Measurements from ENCODE around the gene RPS6KC1. TPM values are rescaled to one million over a fixed set of nuclear protein-coding genes. Genes with fewer than 3 reads are reported as not detected.

RPS6KC1 gene
- total RNA-seq, 2 donors from 2014 or later, result 20.7 to 34.1 TPM

DNA sequence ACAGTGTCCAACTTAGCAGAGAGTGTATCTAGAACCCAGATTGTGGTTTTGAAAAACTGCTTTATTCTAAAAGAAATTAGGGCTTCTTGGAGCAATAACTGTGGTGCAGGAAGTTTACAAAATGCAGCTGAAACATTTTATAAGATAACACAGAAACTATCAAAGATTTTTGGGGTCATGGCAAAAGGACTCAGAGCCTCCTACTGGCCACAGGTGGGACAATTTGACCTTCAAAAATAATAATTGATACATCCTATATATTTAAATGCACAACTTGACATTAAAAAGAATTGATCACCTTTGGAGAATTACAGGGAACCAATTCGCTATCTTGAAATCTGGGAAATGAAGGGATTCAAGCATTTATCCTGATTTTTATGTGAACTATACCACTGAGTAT, 235.2 kb downstream of the RPS6KC1 start:
- no peaks in the 10 kb centered on the region for H3K27me3 ChIP-seq (replicated peaks; ENCODE audit: insufficient read depth)
- ATAC-seq (ENCODE audit: insufficient number of reproducible peaks, low FRiP score, low read depth), result no peak
- H3K4me3 ChIP-seq, result no peak overlapping the region
- peaks cover 9% of the 10 kb centered on the region for H3K9me3 ChIP-seq
- H3K4me1 ChIP-seq (ENCODE audit: control insufficient read depth in 1 of 2, low read depth in 2 of 2), result no peaks in the 10 kb centered on the region
- no peak overlapping the region for H3K27ac ChIP-seq
- TF ChIP-seq, protein P1, sequence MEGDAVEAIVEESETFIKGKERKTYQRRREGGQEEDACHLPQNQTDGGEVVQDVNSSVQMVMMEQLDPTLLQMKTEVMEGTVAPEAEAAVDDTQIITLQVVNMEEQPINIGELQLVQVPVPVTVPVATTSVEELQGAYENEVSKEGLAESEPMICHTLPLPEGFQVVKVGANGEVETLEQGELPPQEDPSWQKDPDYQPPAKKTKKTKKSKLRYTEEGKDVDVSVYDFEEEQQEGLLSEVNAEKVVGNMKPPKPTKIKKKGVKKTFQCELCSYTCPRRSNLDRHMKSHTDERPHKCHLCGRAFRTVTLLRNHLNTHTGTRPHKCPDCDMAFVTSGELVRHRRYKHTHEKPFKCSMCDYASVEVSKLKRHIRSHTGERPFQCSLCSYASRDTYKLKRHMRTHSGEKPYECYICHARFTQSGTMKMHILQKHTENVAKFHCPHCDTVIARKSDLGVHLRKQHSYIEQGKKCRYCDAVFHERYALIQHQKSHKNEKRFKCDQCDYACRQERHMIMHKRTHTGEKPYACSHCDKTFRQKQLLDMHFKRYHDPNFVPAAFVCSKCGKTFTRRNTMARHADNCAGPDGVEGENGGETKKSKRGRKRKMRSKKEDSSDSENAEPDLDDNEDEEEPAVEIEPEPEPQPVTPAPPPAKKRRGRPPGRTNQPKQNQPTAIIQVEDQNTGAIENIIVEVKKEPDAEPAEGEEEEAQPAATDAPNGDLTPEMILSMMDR (IDR thresholded peaks at IDR 0.05), result no peak
- no peaks in the 10 kb centered on the region for H3K36me3 ChIP-seq
- DNase-seq (ENCODE audit: low spot score), result no peak

GRCh38 chr1:213287987-213288386, 236.9 kb downstream of the RPS6KC1 start:
- Histone ChIP-seq H3K4me1 (ENCODE audit: control insufficient read depth in 1 of 2, low read depth in 2 of 2) (no peaks in the 10 kb centered on the region), H3K27ac (no peak overlapping the region), H3K27me3 (replicated peaks; ENCODE audit: insufficient read depth) (no peaks in the 10 kb centered on the region), H3K9me3 (peaks cover 9% of the 10 kb centered on the region), H3K4me3 (no peak overlapping the region), H3K36me3 (no peaks in the 10 kb centered on the region)
- no peak for DNase-seq (ENCODE audit: low spot score)
- TF ChIP-seq, protein P1 (IDR thresholded peaks at IDR 0.05), result no peak
- no peak for ATAC-seq (ENCODE audit: insufficient number of reproducible peaks, low FRiP score, low read depth)

DNA sequence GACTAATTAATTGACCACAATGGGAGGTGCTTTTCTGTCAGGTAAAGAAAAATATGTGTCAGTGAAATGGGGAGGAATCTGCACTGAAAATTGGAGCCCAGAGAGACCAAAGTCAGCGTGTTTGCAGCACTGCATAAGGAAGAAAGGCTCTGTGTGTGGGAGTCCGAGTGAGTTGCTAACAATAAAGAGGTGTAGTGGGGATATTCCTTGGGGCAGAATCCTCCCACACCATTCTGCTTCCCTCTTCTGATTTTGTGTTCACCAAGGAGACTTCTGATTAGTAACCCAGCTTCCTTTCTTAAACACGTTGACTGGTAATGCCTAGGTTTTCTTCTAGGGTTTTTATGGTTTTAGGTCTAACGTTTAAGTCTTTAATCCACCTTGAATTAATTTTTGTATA, 240.5 kb downstream of the RPS6KC1 start:
- TF ChIP-seq, protein P1 (IDR thresholded peaks at IDR 0.05), result no peak
- Histone ChIP-seq H3K4me3 (no peak overlapping the region), H3K4me1 (ENCODE audit: control insufficient read depth in 1 of 2, low read depth in 2 of 2) (no peaks in the 10 kb centered on the region), H3K9me3 (no peaks in the 10 kb centered on the region), H3K36me3 (no peaks in the 10 kb centered on the region), H3K27me3 (replicated peaks; ENCODE audit: insufficient read depth) (no peaks in the 10 kb centered on the region), H3K27ac (no peak overlapping the region)
- ATAC-seq (ENCODE audit: insufficient number of reproducible peaks, low FRiP score, low read depth) (no peak), DNase-seq (ENCODE audit: low spot score) (no peak)

- TF ChIP-seq, protein P1 (IDR thresholded peaks at IDR 0.05), result no peak
- Histone ChIP-seq H3K9me3 (peaks cover 3% of the 10 kb centered on the region), H3K4me3 (no peak overlapping the region), H3K27me3 (replicated peaks; ENCODE audit: insufficient read depth) (no peaks in the 10 kb centered on the region), H3K27ac (no peak overlapping the region), H3K36me3 (no peaks in the 10 kb centered on the region), H3K4me1 (ENCODE audit: control insufficient read depth in 1 of 2, low read depth in 2 of 2) (no peaks in the 10 kb centered on the region)
- no peak for DNase-seq (ENCODE audit: low spot score)
- no peak for ATAC-seq (ENCODE audit: insufficient number of reproducible peaks, low FRiP score, low read depth)
Observed at GRCh38 chr1:213292614-213293013, 241.6 kb downstream of the RPS6KC1 start.

- Histone ChIP-seq H3K36me3 (no peaks in the 10 kb centered on the region), H3K9me3 (peaks cover 3% of the 10 kb centered on the region), H3K4me1 (ENCODE audit: control insufficient read depth in 1 of 2, low read depth in 2 of 2) (no peaks in the 10 kb centered on the region), H3K4me3 (no peak overlapping the region), H3K27ac (no peak overlapping the region), H3K27me3 (replicated peaks; ENCODE audit: insufficient read depth) (no peaks in the 10 kb centered on the region)
- DNase-seq (ENCODE audit: low spot score) (no peak), ATAC-seq (ENCODE audit: insufficient number of reproducible peaks, low FRiP score, low read depth) (no peak)
- TF ChIP-seq, protein P1 (IDR thresholded peaks at IDR 0.05), result no peak
Observed at GRCh38 chr1:213295860-213296259, 244.8 kb downstream of the RPS6KC1 start.

Data from thoracic aorta (tissue), 2 donors.